SK-N-MC (cell line): ENCODE results near the gene AGAP3.

ENCODE experiments used
- EZH2 ChIP-seq: fragments of 200-600 bp; sonication (generic); IDR thresholded peaks from one replicate; pipeline ENCODE4 v1.6.1; 2017; ENCODE audit warnings: antibody characterized with exemption
- POLR2AphosphoS5 ChIP-seq: IDR thresholded peaks from 2 replicates; pipeline ENCODE4 v1.6.1; 2012; ENCODE audit warnings: mild to moderate bottlenecking, low read depth, low read length, borderline replicate concordance

DNA sequence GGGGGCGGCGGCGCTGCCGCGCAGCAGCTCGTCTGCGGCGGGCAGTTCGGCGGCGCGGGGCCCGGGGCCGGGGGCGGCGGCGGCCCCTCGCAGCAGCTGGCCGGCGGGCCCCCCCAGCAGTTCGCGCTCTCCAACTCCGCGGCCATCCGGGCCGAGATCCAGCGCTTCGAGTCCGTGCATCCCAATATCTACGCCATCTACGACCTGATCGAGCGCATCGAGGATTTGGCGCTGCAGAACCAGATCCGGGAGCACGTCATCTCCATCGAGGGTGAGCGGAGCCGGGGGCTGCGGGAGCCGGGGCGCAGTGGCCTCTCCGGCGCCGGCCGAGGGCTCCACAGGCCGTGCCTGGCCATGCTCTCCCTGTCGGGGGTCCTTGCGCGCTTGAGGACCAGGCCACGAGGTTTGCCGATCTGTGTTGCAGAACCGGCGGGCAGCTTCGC, 548 bp downstream of the AGAP3 start:
- no peak for TF ChIP-seq POLR2AphosphoS5
- no peak for TF ChIP-seq EZH2
